ENCODE measurements around the gene ASCL2. TPM values are rescaled to one million over a fixed set of nuclear protein-coding genes. Genes with fewer than 3 reads are reported as not detected.

The ASCL2 gene
- total and polyA plus RNA-seq, 2 donors (not counting 3 experiments of a cell fraction or from before 2014, with no cell fraction given): not detected

DNA sequence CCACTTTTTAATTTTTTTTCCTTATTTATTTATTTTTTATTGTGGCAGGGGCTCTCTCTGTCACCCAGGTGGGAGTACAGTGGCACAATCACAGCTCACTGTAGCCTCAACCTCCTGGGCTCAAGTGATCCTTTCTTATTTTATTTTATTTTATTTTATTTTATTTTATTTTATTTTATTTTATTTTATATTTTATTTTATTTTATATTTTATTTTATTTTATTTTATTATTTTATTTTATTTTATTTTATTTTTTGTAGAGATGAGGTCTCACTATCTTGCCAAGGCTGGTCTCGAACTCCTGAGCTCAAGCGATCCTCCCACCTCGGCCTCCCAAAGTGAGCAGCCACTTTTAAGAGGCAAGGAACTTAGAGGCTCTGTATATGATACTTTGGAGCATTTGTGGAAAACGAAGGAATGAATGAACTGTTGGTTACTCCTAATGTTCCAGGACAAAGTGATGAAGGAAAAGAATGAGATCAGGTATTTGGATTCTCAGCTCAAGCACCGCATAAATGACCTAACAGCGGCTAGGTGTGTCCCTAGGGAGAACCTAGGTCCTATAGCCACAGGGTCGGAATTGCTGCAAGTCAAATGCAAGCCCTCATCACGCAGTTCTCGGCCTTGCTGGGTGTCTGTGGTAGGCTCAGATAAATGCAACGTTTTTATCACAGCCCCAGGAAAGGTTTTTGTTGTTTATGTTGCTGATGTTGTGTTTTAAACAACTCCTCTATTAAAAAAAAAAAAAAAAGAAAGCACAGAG lies 36.5 kb downstream of the ASCL2 start:
- H3K9me1 ChIP-seq (replicated peaks; ENCODE audit: control insufficient read depth, extremely low read depth, insufficient read depth, low read length): no peaks in the 10 kb centered on the region
- H3K27me3 ChIP-seq (ENCODE audit: control insufficient read depth in 2 of 2, insufficient read depth in 2 of 2, low read length in 2 of 2): peaks cover 0 to 7% of the 10 kb centered on the region in 2 experiments
- BruUV-seq (replicated peaks): no TSS peak
- no peak overlapping the region for H3K27ac ChIP-seq (ENCODE audit: insufficient read depth, low read depth, low read length)
- TF ChIP-seq MYC (IDR thresholded peaks at IDR 0.05; ENCODE audit: low read depth, low read length) (no peak), JUN (IDR thresholded peaks at IDR 0.05; ENCODE audit: borderline replicate concordance, insufficient read depth, insufficient read length, low read depth) (no peak), POLR2AphosphoS5 (IDR thresholded peaks at IDR 0.05; ENCODE audit: insufficient read depth, low read depth, low read length) (no peak), POLR2A (IDR thresholded peaks at IDR 0.05; ENCODE audit: low read depth, low read length) (no peak), FOS (IDR thresholded peaks at IDR 0.05; ENCODE audit: borderline replicate concordance, insufficient read depth, low read length) (no peak), GATA2 (IDR thresholded peaks at IDR 0.05; ENCODE audit: insufficient read depth, insufficient read length, low read depth, low read length) (no peak), EZH2 (IDR thresholded peaks at IDR 0.05; ENCODE audit: borderline replicate concordance, low read depth, low read length, severe bottlenecking) (no peak)
- TF ChIP-seq, protein P1, sequence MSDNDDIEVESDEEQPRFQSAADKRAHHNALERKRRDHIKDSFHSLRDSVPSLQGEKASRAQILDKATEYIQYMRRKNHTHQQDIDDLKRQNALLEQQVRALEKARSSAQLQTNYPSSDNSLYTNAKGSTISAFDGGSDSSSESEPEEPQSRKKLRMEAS (IDR thresholded peaks at IDR 0.05; ENCODE audit: insufficient read depth, insufficient read length): no peak
- TF ChIP-seq, protein P2, sequence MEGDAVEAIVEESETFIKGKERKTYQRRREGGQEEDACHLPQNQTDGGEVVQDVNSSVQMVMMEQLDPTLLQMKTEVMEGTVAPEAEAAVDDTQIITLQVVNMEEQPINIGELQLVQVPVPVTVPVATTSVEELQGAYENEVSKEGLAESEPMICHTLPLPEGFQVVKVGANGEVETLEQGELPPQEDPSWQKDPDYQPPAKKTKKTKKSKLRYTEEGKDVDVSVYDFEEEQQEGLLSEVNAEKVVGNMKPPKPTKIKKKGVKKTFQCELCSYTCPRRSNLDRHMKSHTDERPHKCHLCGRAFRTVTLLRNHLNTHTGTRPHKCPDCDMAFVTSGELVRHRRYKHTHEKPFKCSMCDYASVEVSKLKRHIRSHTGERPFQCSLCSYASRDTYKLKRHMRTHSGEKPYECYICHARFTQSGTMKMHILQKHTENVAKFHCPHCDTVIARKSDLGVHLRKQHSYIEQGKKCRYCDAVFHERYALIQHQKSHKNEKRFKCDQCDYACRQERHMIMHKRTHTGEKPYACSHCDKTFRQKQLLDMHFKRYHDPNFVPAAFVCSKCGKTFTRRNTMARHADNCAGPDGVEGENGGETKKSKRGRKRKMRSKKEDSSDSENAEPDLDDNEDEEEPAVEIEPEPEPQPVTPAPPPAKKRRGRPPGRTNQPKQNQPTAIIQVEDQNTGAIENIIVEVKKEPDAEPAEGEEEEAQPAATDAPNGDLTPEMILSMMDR (IDR thresholded peaks at IDR 0.05; ENCODE audit: extremely low read depth in 1 of 2, insufficient read depth in 1 of 2, low read depth in 1 of 2, low read length in 2 of 2): no peak
- H3K36me3 ChIP-seq (ENCODE audit: control insufficient read depth in 2 of 2, extremely low read depth in 1 of 2, insufficient read depth in 2 of 2, low read length in 2 of 2): no peaks in the 10 kb centered on the region
- H3K4me2 ChIP-seq (ENCODE audit: insufficient read depth, low read length): no peak overlapping the region
- no peaks in the 10 kb centered on the region for H3K9me3 ChIP-seq (replicated peaks; ENCODE audit: control insufficient read depth, insufficient read depth, low read length)
- DNase-seq (ENCODE audit: low read depth, low spot score) (no peak), FAIRE-seq (no peak)
- H2AFZ ChIP-seq (ENCODE audit: low read depth, low read length): no peak overlapping the region
- H3K4me3 ChIP-seq (replicated peaks in 1 of 3; ENCODE audit: insufficient read depth in 1 of 3, low read depth in 1 of 3, low read length in 3 of 3): no peak overlapping the region
- no peaks in the 10 kb centered on the region for H3K4me1 ChIP-seq (ENCODE audit: control insufficient read depth, extremely low read depth, insufficient read depth, low read length)
- intact Hi-C loops (cut with micrococcal nuclease): no loop called here
- no peak overlapping the region for H3K9ac ChIP-seq (replicated peaks; ENCODE audit: extremely low read depth, insufficient read depth, low read length)
- no peaks in the 10 kb centered on the region for H4K20me1 ChIP-seq (replicated peaks; ENCODE audit: control insufficient read depth, extremely low read depth, insufficient read depth, low read length)
- CTCF ChIA-PET: no interaction called here
- H3K79me2 ChIP-seq (ENCODE audit: control insufficient read depth, insufficient read depth, low read length): no peaks in the 10 kb centered on the region
- dilution Hi-C loops (cut with MboI; ENCODE audit: extremely low pct_ligation_motif_present, low sequenced_read_pairs): no loop called here
- POLR2A ChIA-PET: no interaction called here

Measured in endothelial cell of umbilical vein (primary cell).